Natural killer cell (primary cell): Measurements from ENCODE around the gene RERE. TPM values are rescaled to one million over a fixed set of nuclear protein-coding genes. Genes with fewer than 3 reads are reported as not detected.

Source experiments
- ATAC-seq, 3 donors: fragments of 150-1000 bp in 2 of 3; fragments of 200-7000 bp in 1 of 3; cut with Tn5 transposase; 1 replicate in 1 of 3; 2 replicates in 2 of 3; pipeline ENCODE4 v1.10.0; 2021; ENCODE audit warnings: mild to moderate bottlenecking in 2 of 3, moderate library complexity in 2 of 3
- DNase-seq, 2 donors: peaks; one replicate each; pipeline versions ENCODE4 v3.0.0 to v3.0.0-alpha.2; 2013 to 2021; ENCODE audit warnings: mixed read lengths in 1 of 2
- H3K27ac ChIP-seq: one replicate; pipeline ENCODE4 v1.5.1; 2013; ENCODE audit warnings: mild to moderate bottlenecking, low read length
- H3K27me3 ChIP-seq: one replicate; pipeline ENCODE4 v1.6.1; 2013; ENCODE audit warnings: low read length; ENCODE audit not compliant: control insufficient read depth, insufficient read depth
- H3K36me3 ChIP-seq: one replicate; pipeline ENCODE4 v1.6.1; 2013; ENCODE audit warnings: low read length; ENCODE audit not compliant: control insufficient read depth, insufficient read depth
- H3K4me1 ChIP-seq: one replicate; pipeline ENCODE4 v1.6.1; 2013; ENCODE audit warnings: low read length; ENCODE audit not compliant: control insufficient read depth, insufficient read depth
- H3K4me3 ChIP-seq: one replicate; pipeline ENCODE4 v1.5.1; 2013; ENCODE audit warnings: low read length
- H3K9me3 ChIP-seq: one replicate; pipeline ENCODE4 v1.6.1; 2013; ENCODE audit warnings: low read length; ENCODE audit not compliant: control insufficient read depth, insufficient read depth
- H3K27ac Mint-ChIP-seq, 2 donors: one replicate each; pipeline ENCODE4 v1.8.0; 2022; ENCODE audit warnings: mild to moderate bottlenecking in 2 of 2, mixed read lengths in 2 of 2, moderate library complexity in 1 of 2
- H3K27me3 Mint-ChIP-seq, 2 donors: one replicate each; pipeline ENCODE4 v1.8.0; 2022; ENCODE audit warnings: low read depth in 2 of 2, mixed read lengths in 2 of 2
- H3K36me3 Mint-ChIP-seq: one replicate; pipeline ENCODE4 v1.8.0; 2022; ENCODE audit warnings: mixed read lengths
- H3K4me1 Mint-ChIP-seq, 2 donors: one replicate each; pipeline ENCODE4 v1.8.0; 2022; ENCODE audit warnings: mixed read lengths in 2 of 2
- H3K4me3 Mint-ChIP-seq: one replicate; pipeline ENCODE4 v1.8.0; 2022; ENCODE audit warnings: mild to moderate bottlenecking, moderate library complexity, mixed read lengths
- H3K9me3 Mint-ChIP-seq, 2 donors: one replicate each; pipeline ENCODE4 v1.8.0; 2022; ENCODE audit warnings: mixed read lengths in 2 of 2
- CTCF ChIP-seq: fragments of 200-600 bp; IDR thresholded peaks from one replicate; pipeline ENCODE4 v1.8.0; 2022; ENCODE audit warnings: antibody characterized with exemption
- WGBS: methylation state at CpG from one replicate; pipeline ENCODE4 v1.1.7; 2013; ENCODE audit warnings: missing lambda C conversion rate; ENCODE audit not compliant: insufficient coverage; 5-methylcytosine and 5-hydroxymethylcytosine counted together
- intact Hi-C: fragments of 100-400 bp; cut with micrococcal nuclease; formaldehyde crosslinking; loops from one replicate; pipeline ENCODE4 v1.14.2; 2022
- total RNA-seq, 4 donors: library from RNA; stranded (reverse); fragments of 120-200 nt in 1 of 4; gene quantifications; one replicate each; pipeline versions ENCODE4 v1.2.3 to v1.2.4, GENCODE V29; 2013 to 2022

The RERE gene
- total RNA-seq, 3 donors from 2014 or later (not counting 1 experiment from before 2014, with no cell fraction given) = 67.7 to 76.0 (median 73.0) TPM

GRCh38 chr1:8303876-8304275 lies 513.6 kb downstream of the RERE start:
- H3K27me3 ChIP-seq = no peaks in the 10 kb centered on the region
- WGBS = 86% methylated on average over 4 of the region's 4 CpGs
- H3K4me1 Mint-ChIP-seq = no peaks in the 10 kb centered on the region
- H3K4me1 ChIP-seq = no peaks in the 10 kb centered on the region
- no peaks in the 10 kb centered on the region for H3K9me3 Mint-ChIP-seq
- no peak overlapping the region for H3K4me3 ChIP-seq
- intact Hi-C loops = no loop called here
- H3K4me3 Mint-ChIP-seq = no peak overlapping the region
- no peaks in the 10 kb centered on the region for H3K36me3 Mint-ChIP-seq
- no peak for TF ChIP-seq CTCF
- peaks cover 12 to 24% of the 10 kb centered on the region in 2 donors for H3K27me3 Mint-ChIP-seq
- H3K9me3 ChIP-seq = no peaks in the 10 kb centered on the region
- no peak overlapping the region for H3K27ac Mint-ChIP-seq
- H3K36me3 ChIP-seq = no peaks in the 10 kb centered on the region
- H3K27ac ChIP-seq = no peak overlapping the region
- DNase-seq (no peak), ATAC-seq (no peak)

DNA sequence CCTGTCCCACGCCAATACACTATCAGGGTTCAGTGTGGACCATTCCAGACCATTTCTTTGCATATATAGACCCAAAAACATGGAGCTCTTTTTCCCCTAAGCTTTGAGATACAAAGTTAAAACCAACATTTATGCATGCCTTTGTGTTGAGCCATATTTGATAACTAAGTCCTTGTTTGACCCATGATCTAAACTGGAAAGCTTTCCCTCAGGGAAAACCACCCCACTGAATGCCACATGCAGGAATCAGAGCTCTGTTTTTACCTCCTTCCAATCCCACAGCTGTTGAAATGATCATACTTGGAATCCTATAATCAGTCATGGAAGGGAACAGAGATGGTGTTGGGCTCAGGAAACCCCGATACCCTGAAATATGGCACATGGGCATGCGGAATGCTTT lies 514.3 kb downstream of the RERE start:
- H3K4me1 Mint-ChIP-seq = no peaks in the 10 kb centered on the region
- intact Hi-C loops = no loop called here
- TF ChIP-seq CTCF = no peak
- no peak for DNase-seq
- no peak for ATAC-seq
- no peaks in the 10 kb centered on the region for H3K36me3 Mint-ChIP-seq
- H3K9me3 ChIP-seq = no peaks in the 10 kb centered on the region
- H3K27me3 ChIP-seq = no peaks in the 10 kb centered on the region
- H3K27me3 Mint-ChIP-seq = peaks cover 14 to 22% of the 10 kb centered on the region in 2 donors
- H3K27ac ChIP-seq = no peak overlapping the region
- H3K36me3 ChIP-seq = no peaks in the 10 kb centered on the region
- H3K4me3 Mint-ChIP-seq = no peak overlapping the region
- no peak overlapping the region for H3K27ac Mint-ChIP-seq
- WGBS = 93% methylated on average over 3 of the region's 3 CpGs
- no peak overlapping the region for H3K4me3 ChIP-seq
- H3K4me1 ChIP-seq = no peaks in the 10 kb centered on the region
- no peaks in the 10 kb centered on the region for H3K9me3 Mint-ChIP-seq

Other genes starting within 250 kb of the RERE start
- 100 to 1,000 TPM; 254 to 299 (median 266) TPM for gene ENO1, start 61.0 kb upstream of the RERE start, total RNA-seq
- gene CA6, start 128.2 kb upstream of the RERE start, total RNA-seq = not detected
- not detected for gene SLC2A7, start 208.8 kb upstream of the RERE start, total RNA-seq